Measurements from ENCODE around the gene AP3M1.

AP3M1 gene

DNA sequence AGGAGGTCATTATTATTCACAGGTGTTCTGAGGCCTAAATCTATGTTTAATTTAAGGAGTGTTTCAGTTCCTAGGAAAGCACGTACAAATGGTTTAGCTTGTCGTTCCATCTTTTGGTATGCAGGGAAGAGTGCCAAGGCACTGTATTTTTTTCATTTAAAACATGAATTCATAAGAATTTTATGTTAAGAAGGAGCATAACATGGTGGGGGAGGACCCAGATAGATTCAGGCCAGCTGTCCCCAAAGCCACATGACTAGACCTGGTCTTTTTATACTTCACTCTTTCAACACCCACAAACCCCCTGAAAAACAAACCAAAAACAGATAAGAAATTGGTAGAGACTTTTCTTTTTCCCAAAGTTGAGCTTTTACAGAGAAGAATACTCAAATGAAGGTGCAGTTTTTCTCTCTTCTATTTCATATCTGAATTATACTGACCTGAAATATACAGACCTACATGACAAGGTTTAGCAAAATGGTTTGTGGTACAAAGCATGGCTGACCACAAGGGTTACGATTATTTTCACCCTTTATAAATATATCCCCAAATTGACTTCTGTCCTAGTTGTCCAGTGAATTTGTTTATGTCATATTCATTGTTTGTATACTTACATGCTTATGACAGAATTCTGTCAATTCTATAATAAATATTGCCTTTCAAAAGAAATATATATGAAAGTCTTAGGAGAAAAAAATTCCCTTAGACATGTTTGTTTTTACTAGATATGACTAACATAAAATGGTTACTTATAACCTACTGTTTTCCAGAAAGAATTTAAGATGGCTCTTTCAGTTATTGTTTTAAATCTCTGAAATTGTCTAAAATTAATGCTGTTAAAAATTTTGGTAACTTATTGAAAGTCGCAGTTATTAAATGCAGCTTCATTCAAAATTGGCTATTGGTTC is 71.3 kb downstream of the AP3M1 start:
- TF ChIP-seq YY1 (IDR thresholded peaks at IDR 0.05; ENCODE audit: insufficient read depth, insufficient read length) (no peak), SUZ12 (IDR thresholded peaks at IDR 0.05; ENCODE audit: extremely low read depth, insufficient read depth, insufficient read length) (no peak), ZNF274 (IDR thresholded peaks at IDR 0.05; ENCODE audit: low read depth, low read length) (no peak)
- no peak overlapping the region for H3K9ac ChIP-seq (ENCODE audit: insufficient read length, low read depth)

GRCh38 chr10:74078037-74078436 is 72.6 kb downstream of the AP3M1 start:
- Histone ChIP-seq H3K4me1 (ENCODE audit: insufficient read depth, insufficient read length) (no peaks in the 10 kb centered on the region), H3K27me3 (ENCODE audit: insufficient read depth, insufficient read length) (no peaks in the 10 kb centered on the region), H3K4me3 (ENCODE audit: insufficient read length, low read depth) (no peak overlapping the region), H3K9ac (ENCODE audit: insufficient read length, low read depth) (no peak overlapping the region), H3K9me3 (ENCODE audit: insufficient read depth, low read length) (no peaks in the 10 kb centered on the region), H3K36me3 (ENCODE audit: insufficient read depth, insufficient read length, low read length) (peaks cover 63% of the 10 kb centered on the region)
- no peak for DNase-seq (ENCODE audit: low read depth, low spot score)
- TF ChIP-seq YY1 (IDR thresholded peaks at IDR 0.05; ENCODE audit: insufficient read depth, insufficient read length) (no peak), SUZ12 (IDR thresholded peaks at IDR 0.05; ENCODE audit: extremely low read depth, insufficient read depth, insufficient read length) (no peak), ZNF274 (IDR thresholded peaks at IDR 0.05; ENCODE audit: low read depth, low read length) (no peak)

More for the DNA sequence above, 71.3 kb downstream of the AP3M1 start:
- Histone ChIP-seq H3K4me1 (ENCODE audit: insufficient read depth, insufficient read length) (no peaks in the 10 kb centered on the region), H3K36me3 (ENCODE audit: insufficient read depth, insufficient read length, low read length) (peaks cover 54% of the 10 kb centered on the region), H3K4me3 (ENCODE audit: insufficient read length, low read depth) (no peak overlapping the region), H3K27me3 (ENCODE audit: insufficient read depth, insufficient read length) (no peaks in the 10 kb centered on the region), H3K9me3 (ENCODE audit: insufficient read depth, low read length) (no peaks in the 10 kb centered on the region)
- DNase-seq (ENCODE audit: low read depth, low spot score), result no peak

DNA sequence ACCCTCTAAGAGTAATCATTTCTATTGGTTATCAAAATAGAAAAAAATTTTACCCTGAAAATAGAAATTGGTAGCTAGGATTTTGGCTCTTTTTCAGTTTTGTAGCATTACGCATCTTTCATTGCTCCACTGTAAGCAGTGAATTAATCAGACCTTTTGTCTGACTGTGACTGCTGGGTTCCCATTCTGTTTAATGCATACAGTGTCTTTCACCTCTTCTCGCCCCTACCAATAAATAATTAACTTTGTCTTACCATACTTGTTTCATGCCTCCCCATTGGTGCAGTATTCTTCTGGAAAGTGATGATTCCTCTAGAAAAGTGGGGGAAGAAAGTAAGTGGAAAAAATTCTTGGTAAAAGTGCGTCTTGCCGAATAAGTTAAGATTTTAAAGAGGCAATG is 73.2 kb downstream of the AP3M1 start:
- H3K4me1 ChIP-seq (ENCODE audit: insufficient read depth, insufficient read length), result no peaks in the 10 kb centered on the region
- H3K9me3 ChIP-seq (ENCODE audit: insufficient read depth, low read length), result no peaks in the 10 kb centered on the region
- H3K9ac ChIP-seq (ENCODE audit: insufficient read length, low read depth), result no peak overlapping the region
- H3K27me3 ChIP-seq (ENCODE audit: insufficient read depth, insufficient read length), result no peaks in the 10 kb centered on the region
- DNase-seq (ENCODE audit: low read depth, low spot score), result no peak
- H3K36me3 ChIP-seq (ENCODE audit: insufficient read depth, insufficient read length, low read length), result peaks cover 63% of the 10 kb centered on the region
- TF ChIP-seq ZNF274 (IDR thresholded peaks at IDR 0.05; ENCODE audit: low read depth, low read length), result no peak
- TF ChIP-seq SUZ12 (IDR thresholded peaks at IDR 0.05; ENCODE audit: extremely low read depth, insufficient read depth, insufficient read length), result no peak
- no peak for TF ChIP-seq YY1 (IDR thresholded peaks at IDR 0.05; ENCODE audit: insufficient read depth, insufficient read length)
- no peak overlapping the region for H3K4me3 ChIP-seq (ENCODE audit: insufficient read length, low read depth)

- Histone ChIP-seq H3K4me3 (ENCODE audit: insufficient read length, low read depth) (no peak overlapping the region), H3K9ac (ENCODE audit: insufficient read length, low read depth) (no peak overlapping the region), H3K9me3 (ENCODE audit: insufficient read depth, low read length) (no peaks in the 10 kb centered on the region), H3K4me1 (ENCODE audit: insufficient read depth, insufficient read length) (no peaks in the 10 kb centered on the region), H3K36me3 (ENCODE audit: insufficient read depth, insufficient read length, low read length) (peaks cover 61% of the 10 kb centered on the region), H3K27me3 (ENCODE audit: insufficient read depth, insufficient read length) (no peaks in the 10 kb centered on the region)
- DNase-seq (ENCODE audit: low read depth, low spot score), result no peak
- TF ChIP-seq ZNF274 (IDR thresholded peaks at IDR 0.05; ENCODE audit: low read depth, low read length), result no peak
Observed at GRCh38 chr10:74076961-74077360, 73.7 kb downstream of the AP3M1 start.

- H3K9ac ChIP-seq (ENCODE audit: insufficient read length, low read depth), result no peak overlapping the region
Observed at GRCh38 chr10:74075906-74076305, 74.7 kb downstream of the AP3M1 start.

GRCh38 chr10:74072503-74072902 is 78.1 kb downstream of the AP3M1 start:
- no peak for DNase-seq (ENCODE audit: low read depth, low spot score)
- H3K4me1 ChIP-seq (ENCODE audit: insufficient read depth, insufficient read length), result no peaks in the 10 kb centered on the region
- H3K9me3 ChIP-seq (ENCODE audit: insufficient read depth, low read length), result no peaks in the 10 kb centered on the region
- H3K9ac ChIP-seq (ENCODE audit: insufficient read length, low read depth), result no peak overlapping the region
- H3K36me3 ChIP-seq (ENCODE audit: insufficient read depth, insufficient read length, low read length), result peaks cover 70% of the 10 kb centered on the region
- TF ChIP-seq SUZ12 (IDR thresholded peaks at IDR 0.05; ENCODE audit: extremely low read depth, insufficient read depth, insufficient read length) (no peak), YY1 (IDR thresholded peaks at IDR 0.05; ENCODE audit: insufficient read depth, insufficient read length) (no peak), ZNF274 (IDR thresholded peaks at IDR 0.05; ENCODE audit: low read depth, low read length) (no peak)
- no peak overlapping the region for H3K4me3 ChIP-seq (ENCODE audit: insufficient read length, low read depth)
- no peaks in the 10 kb centered on the region for H3K27me3 ChIP-seq (ENCODE audit: insufficient read depth, insufficient read length)

More at GRCh38 chr10:74075906-74076305, 74.7 kb downstream of the AP3M1 start:
- Histone ChIP-seq H3K9me3 (ENCODE audit: insufficient read depth, low read length) (no peaks in the 10 kb centered on the region), H3K4me1 (ENCODE audit: insufficient read depth, insufficient read length) (no peaks in the 10 kb centered on the region), H3K4me3 (ENCODE audit: insufficient read length, low read depth) (no peak overlapping the region), H3K36me3 (ENCODE audit: insufficient read depth, insufficient read length, low read length) (peaks cover 67% of the 10 kb centered on the region), H3K27me3 (ENCODE audit: insufficient read depth, insufficient read length) (no peaks in the 10 kb centered on the region)
- DNase-seq (ENCODE audit: low read depth, low spot score), result no peak
- TF ChIP-seq ZNF274 (IDR thresholded peaks at IDR 0.05; ENCODE audit: low read depth, low read length), result no peak
- no peak for TF ChIP-seq YY1 (IDR thresholded peaks at IDR 0.05; ENCODE audit: insufficient read depth, insufficient read length)
- TF ChIP-seq SUZ12 (IDR thresholded peaks at IDR 0.05; ENCODE audit: extremely low read depth, insufficient read depth, insufficient read length), result no peak

- TF ChIP-seq YY1 (IDR thresholded peaks at IDR 0.05; ENCODE audit: insufficient read depth, insufficient read length) (no peak), ZNF274 (IDR thresholded peaks at IDR 0.05; ENCODE audit: low read depth, low read length) (no peak), SUZ12 (IDR thresholded peaks at IDR 0.05; ENCODE audit: extremely low read depth, insufficient read depth, insufficient read length) (no peak)
- no peaks in the 10 kb centered on the region for H3K4me1 ChIP-seq (ENCODE audit: insufficient read depth, insufficient read length)
Observed at GRCh38 chr10:74071157-74071556, 79.5 kb downstream of the AP3M1 start.

More at GRCh38 chr10:74071157-74071556, 79.5 kb downstream of the AP3M1 start:
- H3K36me3 ChIP-seq (ENCODE audit: insufficient read depth, insufficient read length, low read length), result peaks cover 58% of the 10 kb centered on the region
- no peak overlapping the region for H3K4me3 ChIP-seq (ENCODE audit: insufficient read length, low read depth)
- H3K9ac ChIP-seq (ENCODE audit: insufficient read length, low read depth), result no peak overlapping the region
- H3K27me3 ChIP-seq (ENCODE audit: insufficient read depth, insufficient read length), result no peaks in the 10 kb centered on the region
- DNase-seq (ENCODE audit: low read depth, low spot score), result no peak
- no peaks in the 10 kb centered on the region for H3K9me3 ChIP-seq (ENCODE audit: insufficient read depth, low read length)

Data from NT2/D1 (cell line).